WERI-Rb-1 (cell line): Measurements from ENCODE around the gene ELP4.

Source experiments
- DNase-seq: peaks from one replicate; pipeline ENCODE4 v3.0.0-alpha.2; 2020
- H3K27ac ChIP-seq: fragments of 250-450 bp; sonication (Bioruptor Pico); 2 replicates; pipeline ENCODE4 v1.5.1; 2020; ENCODE audit warnings: mild to moderate bottlenecking, moderate library complexity
- H3K27me3 ChIP-seq: fragments of 250-450 bp; sonication (Bioruptor Pico); 2 replicates; pipeline ENCODE4 v1.5.1; 2021; ENCODE audit warnings: mild to moderate bottlenecking, low read depth, moderate library complexity; ENCODE audit not compliant: insufficient read depth, severe bottlenecking
- H3K36me3 ChIP-seq: fragments of 250-450 bp; sonication (Bioruptor Pico); 2 replicates; pipeline ENCODE4 v1.5.1; 2020; ENCODE audit warnings: mild to moderate bottlenecking, moderate library complexity
- H3K4me3 ChIP-seq: 2 replicates; pipeline ENCODE4 v1.5.1; 2011; ENCODE audit warnings: low read depth, mild to moderate bottlenecking, control low read depth, low read length
- H3K9me3 ChIP-seq: fragments of 250-450 bp; sonication (Bioruptor Pico); 2 replicates; pipeline ENCODE4 v1.5.1; 2021; ENCODE audit warnings: mild to moderate bottlenecking, moderate library complexity; ENCODE audit not compliant: severe bottlenecking
- TF ChIP-seq, protein P1 (sequence below): IDR thresholded peaks from 2 replicates; pipeline ENCODE4 v1.5.1; 2011; ENCODE audit warnings: low read depth, mild to moderate bottlenecking, control low read depth, inconsistent platforms, low read length

ELP4 gene

DNA sequence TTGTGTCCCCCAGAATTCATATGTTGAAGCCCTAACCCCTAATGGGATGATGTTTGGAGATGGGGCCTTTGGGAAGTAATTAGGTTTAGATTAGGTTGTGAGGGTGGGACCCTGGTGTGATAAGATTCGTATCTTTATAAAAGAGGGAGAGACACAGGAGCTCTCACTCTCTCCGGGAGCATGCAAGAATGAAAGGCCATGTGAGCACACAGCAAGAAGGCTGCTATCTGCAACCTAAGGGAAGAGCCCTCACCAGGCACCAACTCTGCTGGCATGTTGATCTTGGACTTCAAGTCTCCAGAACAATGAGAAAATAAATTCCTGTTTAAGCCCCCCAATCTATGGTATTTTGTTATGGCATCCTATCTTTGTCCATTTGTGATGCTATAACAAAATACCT lies 97.3 kb downstream of the ELP4 start:
- Histone ChIP-seq H3K27me3 (no peaks in the 10 kb centered on the region), H3K27ac (no peak overlapping the region), H3K4me3 (no peak overlapping the region), H3K36me3 (no peaks in the 10 kb centered on the region), H3K9me3 (no peaks in the 10 kb centered on the region)
- no peak for DNase-seq
- TF ChIP-seq, protein P1, sequence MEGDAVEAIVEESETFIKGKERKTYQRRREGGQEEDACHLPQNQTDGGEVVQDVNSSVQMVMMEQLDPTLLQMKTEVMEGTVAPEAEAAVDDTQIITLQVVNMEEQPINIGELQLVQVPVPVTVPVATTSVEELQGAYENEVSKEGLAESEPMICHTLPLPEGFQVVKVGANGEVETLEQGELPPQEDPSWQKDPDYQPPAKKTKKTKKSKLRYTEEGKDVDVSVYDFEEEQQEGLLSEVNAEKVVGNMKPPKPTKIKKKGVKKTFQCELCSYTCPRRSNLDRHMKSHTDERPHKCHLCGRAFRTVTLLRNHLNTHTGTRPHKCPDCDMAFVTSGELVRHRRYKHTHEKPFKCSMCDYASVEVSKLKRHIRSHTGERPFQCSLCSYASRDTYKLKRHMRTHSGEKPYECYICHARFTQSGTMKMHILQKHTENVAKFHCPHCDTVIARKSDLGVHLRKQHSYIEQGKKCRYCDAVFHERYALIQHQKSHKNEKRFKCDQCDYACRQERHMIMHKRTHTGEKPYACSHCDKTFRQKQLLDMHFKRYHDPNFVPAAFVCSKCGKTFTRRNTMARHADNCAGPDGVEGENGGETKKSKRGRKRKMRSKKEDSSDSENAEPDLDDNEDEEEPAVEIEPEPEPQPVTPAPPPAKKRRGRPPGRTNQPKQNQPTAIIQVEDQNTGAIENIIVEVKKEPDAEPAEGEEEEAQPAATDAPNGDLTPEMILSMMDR: no peak

- DNase-seq: no peak
- TF ChIP-seq, protein P1: no peak
- no peaks in the 10 kb centered on the region for H3K9me3 ChIP-seq
- no peak overlapping the region for H3K4me3 ChIP-seq
- no peaks in the 10 kb centered on the region for H3K27me3 ChIP-seq
- no peak overlapping the region for H3K27ac ChIP-seq
- no peaks in the 10 kb centered on the region for H3K36me3 ChIP-seq
These were observed 98.3 kb downstream of the ELP4 start for GRCh38 chr11:31607914-31608313.

- no peaks in the 10 kb centered on the region for H3K36me3 ChIP-seq
- no peak overlapping the region for H3K4me3 ChIP-seq
- H3K27ac ChIP-seq: no peak overlapping the region
- TF ChIP-seq, protein P1: no peak
- H3K27me3 ChIP-seq: no peaks in the 10 kb centered on the region
- DNase-seq: no peak
- H3K9me3 ChIP-seq: no peaks in the 10 kb centered on the region
These were observed 99.4 kb downstream of the ELP4 start for GRCh38 chr11:31608995-31609394.

GRCh38 chr11:31610544-31610943 lies 101.0 kb downstream of the ELP4 start:
- Histone ChIP-seq H3K36me3 (no peaks in the 10 kb centered on the region), H3K9me3 (no peaks in the 10 kb centered on the region), H3K27me3 (no peaks in the 10 kb centered on the region), H3K4me3 (no peak overlapping the region), H3K27ac (no peak overlapping the region)
- TF ChIP-seq, protein P1: no peak
- no peak for DNase-seq

DNA sequence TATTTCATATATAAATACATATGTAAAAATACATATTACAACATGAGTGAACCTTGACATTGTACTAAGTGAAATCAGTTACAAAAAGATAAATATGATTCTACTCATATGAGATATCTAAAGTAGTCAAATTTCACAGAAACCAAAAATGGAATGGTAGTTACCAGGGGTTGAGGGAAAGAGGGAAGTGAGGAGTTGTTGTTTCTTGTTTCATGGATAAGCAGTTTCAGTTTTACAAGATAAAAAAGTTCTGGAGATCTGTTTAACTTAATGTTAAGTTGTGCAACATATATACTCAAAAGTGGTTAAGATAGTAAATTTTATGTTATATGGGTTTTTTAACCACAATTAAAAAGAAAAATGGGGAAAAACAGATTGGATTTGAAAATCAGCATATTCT lies 107.7 kb downstream of the ELP4 start:
- no peaks in the 10 kb centered on the region for H3K9me3 ChIP-seq
- H3K27ac ChIP-seq: no peak overlapping the region
- no peak for DNase-seq
- H3K4me3 ChIP-seq: no peak overlapping the region
- TF ChIP-seq, protein P1: no peak
- no peaks in the 10 kb centered on the region for H3K36me3 ChIP-seq
- H3K27me3 ChIP-seq: no peaks in the 10 kb centered on the region

DNA sequence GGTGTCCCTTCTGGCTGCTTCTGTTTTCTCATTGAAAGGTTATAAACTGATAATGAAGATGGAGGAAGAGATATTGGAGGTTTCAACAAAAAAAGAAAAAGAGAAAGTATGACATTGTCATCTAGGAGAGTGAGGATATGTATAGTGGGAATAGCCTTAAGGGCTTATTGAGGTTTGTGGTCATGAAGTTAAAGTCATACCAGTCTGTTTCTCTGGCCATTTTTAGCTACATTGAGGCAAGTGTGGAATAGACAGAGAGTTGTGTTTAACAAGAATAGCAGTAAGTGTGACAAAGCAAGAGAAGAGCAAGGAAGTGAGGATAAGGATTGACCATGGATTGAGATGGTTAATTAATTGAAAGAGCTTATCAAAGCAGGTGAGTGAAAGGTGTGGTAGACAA lies 110.4 kb downstream of the ELP4 start:
- Histone ChIP-seq H3K4me3 (no peak overlapping the region), H3K27ac (no peak overlapping the region), H3K9me3 (no peaks in the 10 kb centered on the region), H3K36me3 (no peaks in the 10 kb centered on the region), H3K27me3 (no peaks in the 10 kb centered on the region)
- TF ChIP-seq, protein P1: no peak
- no peak for DNase-seq
